GM10847 (cell line): ENCODE results near the gene ATRNL1.

ENCODE experiments used
- POLR2A ChIP-seq: IDR thresholded peaks from 2 replicates; pipeline ENCODE4 v1.6.1; 2011; ENCODE audit not compliant: insufficient read length; ENCODE audit errors: extremely low read depth

The ATRNL1 gene

GRCh38 chr10:115883372-115883771, 790.2 kb downstream of the ATRNL1 start:
- no peak for TF ChIP-seq POLR2A

- no peak for TF ChIP-seq POLR2A
Measured at GRCh38 chr10:115884331-115884730, 791.2 kb downstream of the ATRNL1 start.

- no peak for TF ChIP-seq POLR2A
Measured at GRCh38 chr10:115895166-115895565, 802.0 kb downstream of the ATRNL1 start.

GRCh38 chr10:115898242-115898641, 805.1 kb downstream of the ATRNL1 start:
- no peak for TF ChIP-seq POLR2A

DNA sequence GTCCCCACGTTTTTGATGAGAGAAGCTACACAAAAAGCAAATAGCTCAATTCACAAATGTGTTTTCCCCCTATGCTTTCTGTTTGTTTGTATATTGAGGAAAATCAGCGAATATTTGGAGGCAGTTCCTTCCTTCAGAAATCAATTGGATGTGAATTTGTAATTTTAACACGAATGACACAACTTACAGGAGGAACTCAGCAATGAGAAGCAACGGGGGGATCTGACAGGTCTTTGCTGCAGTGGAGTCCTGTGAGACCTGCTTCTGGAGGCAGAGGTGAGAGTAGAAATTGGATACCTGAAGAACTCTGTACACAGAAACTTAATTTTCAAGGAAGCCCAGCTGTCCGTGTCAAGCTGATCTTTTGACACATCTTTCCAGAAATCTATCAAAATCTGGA, 809.4 kb downstream of the ATRNL1 start:
- TF ChIP-seq POLR2A: no peak

GRCh38 chr10:115903207-115903606, 810.0 kb downstream of the ATRNL1 start:
- TF ChIP-seq POLR2A: no peak

DNA sequence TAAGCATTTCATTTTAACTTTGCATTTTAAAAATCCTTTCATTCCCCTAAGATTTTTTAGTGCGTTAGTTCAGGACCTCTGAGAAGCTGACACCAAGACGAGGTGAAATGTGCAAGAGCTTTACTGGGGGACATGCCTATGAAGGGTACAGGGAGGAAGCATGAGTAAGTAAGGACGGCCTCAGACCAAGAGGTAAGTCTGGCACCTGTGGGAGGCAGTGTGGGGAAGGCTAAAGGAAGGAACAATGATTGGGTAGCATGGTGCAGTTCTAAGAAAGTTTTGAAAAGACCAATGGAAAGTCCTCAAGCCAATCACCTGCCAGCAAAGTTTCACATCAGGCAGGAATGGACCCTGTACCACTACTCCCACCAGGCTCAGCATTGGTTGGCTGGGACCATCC, 810.7 kb downstream of the ATRNL1 start:
- no peak for TF ChIP-seq POLR2A

DNA sequence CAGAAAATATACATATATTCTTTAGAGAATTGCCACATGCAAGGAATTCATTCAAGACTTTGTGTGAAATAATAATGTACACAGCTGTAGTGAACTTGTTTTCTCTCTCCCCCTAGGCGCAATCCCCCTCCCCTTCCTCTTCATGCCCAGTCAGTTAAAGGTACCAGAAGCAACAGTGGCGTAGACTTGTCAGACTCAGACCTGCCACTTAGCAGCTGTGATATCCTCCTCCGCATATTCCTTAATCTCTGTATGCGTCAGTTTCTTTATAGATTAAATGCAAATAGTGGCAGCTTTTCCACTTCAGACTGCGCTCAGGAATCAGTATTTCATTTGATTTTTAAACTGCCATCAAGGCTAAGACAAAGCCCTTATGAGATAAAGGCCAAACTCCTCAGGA, 815.9 kb downstream of the ATRNL1 start:
- TF ChIP-seq POLR2A: no peak

DNA sequence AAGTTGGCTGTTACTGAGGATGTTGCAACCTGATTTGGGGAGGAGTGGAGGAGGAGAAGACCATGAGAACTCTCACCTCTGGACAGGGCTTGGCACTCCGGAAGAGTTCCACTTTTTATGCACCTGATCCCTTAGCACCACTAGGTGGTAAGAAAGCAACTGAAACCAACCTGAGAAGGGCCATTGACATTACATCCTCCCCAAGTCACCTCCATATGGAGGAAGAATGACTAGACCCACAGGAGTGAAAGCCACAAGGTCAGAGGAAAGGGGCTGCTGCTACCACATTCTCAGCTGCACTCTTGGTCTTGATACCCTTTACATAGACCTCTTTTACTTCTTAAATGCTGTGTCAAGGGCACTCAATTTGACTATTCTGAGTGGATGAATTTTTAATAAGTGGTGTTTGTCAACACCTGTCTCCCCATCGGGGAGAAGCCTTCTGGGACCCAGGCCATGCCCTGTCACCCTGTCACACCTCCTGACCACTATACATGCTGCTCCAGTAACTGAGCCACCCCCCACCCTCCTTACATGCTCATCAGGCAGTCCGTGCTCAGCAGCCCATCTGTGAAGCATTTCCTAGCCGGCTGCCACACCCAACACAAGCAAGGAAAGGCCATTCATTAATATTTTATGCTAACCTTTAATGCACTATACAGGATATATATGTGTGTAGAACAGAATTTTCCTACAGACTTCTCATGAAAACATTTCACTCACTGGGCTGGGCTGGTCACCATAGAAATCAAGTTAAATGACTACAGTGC, 817.0 kb downstream of the ATRNL1 start:
- no peak for TF ChIP-seq POLR2A

DNA sequence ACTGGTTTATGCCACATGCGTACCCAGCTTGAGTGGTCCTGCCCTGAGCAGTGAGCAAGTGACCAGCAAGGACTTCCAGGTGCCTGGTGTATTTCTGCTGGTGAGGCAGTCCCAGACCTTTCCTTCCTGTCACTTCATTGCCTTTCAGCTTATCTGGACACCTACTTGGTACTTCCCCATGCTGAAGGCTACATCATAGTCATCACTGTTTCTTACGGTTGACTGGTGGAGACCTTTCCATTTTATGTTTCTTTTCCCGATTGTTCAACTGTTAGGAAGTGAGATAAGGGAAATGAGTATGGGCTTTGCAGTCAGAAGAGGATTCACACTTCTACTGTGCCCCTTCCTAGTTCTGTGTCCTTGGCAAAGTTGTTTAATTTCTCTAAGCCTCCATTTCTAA, 821.3 kb downstream of the ATRNL1 start:
- TF ChIP-seq POLR2A: no peak

DNA sequence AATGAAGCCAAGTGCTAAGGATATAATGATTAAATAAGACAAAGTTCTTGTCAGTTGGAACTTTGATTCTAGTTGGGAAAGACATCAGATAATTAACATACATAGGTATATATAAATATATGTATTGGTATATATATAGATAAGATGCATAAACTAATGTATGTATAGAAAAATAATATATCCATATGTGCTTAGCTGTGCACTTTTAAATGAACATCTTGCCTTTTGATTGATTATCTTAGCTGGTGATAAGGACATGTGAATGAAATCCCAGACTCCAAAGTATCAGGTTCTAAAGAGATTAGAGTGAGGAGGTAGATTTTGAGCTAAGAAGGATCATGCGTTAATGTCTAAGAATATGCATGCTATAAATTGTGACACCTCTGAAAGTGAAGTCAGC, 822.3 kb downstream of the ATRNL1 start:
- TF ChIP-seq POLR2A: no peak

DNA sequence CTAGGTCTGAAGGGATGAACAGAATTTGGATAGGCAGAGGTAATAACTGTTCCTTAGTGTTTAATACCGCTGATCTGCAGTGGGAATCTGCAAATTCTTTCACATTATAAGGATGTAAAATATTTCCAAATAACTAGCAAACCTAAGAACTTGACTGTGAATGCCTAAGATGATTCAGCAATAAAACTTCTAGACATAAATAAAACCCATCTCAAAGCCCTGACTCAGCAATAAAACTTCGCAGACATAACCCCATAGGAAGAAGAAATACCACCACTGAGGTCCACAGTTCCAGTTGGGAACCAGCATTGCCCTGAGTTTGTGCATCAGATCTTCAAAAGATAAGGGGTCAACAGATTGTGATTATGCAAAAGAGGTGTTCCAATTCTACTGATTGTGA, 825.6 kb downstream of the ATRNL1 start:
- TF ChIP-seq POLR2A: no peak

DNA sequence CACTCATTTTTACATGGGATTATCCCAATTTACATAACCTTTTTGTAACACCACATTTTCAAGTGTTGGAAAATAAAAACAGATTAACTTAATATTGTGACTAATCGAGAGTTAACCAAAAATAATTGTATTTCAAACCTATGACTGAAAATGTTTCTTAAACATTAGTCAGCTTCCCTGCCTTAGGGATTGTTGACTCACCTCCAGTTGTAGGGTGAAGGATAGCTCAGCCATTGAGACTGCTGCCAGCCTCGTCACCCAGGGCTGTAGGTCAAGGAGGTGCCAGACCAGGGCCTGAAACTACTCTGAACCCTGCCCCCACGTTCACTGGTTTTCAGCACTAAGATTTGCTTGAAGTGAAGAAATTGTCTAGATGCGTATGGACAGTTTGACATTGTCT, 828.6 kb downstream of the ATRNL1 start:
- no peak for TF ChIP-seq POLR2A

GRCh38 chr10:115931309-115931708, 838.1 kb downstream of the ATRNL1 start:
- TF ChIP-seq POLR2A: no peak

- TF ChIP-seq POLR2A: no peak
Measured at GRCh38 chr10:115932099-115932498, 838.9 kb downstream of the ATRNL1 start.

DNA sequence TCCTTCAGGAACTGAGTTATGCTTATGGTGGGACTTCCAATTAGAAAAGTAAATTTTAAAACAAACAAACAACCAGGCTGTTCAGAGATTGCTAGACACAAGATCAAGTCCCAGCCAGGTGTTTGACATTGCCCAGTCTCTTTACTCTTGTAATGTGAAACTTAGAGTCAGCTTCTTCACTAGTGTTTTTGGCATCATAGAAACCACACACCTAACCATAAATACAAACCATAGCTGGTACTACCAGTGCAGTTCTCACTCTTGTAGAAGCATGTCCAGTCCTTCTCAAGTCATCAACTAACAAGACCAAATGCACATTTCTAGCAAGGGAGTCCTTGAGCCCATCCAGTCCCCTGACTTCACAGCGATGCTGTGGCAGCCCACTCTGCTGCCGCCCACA, 839.9 kb downstream of the ATRNL1 start:
- TF ChIP-seq POLR2A: no peak

DNA sequence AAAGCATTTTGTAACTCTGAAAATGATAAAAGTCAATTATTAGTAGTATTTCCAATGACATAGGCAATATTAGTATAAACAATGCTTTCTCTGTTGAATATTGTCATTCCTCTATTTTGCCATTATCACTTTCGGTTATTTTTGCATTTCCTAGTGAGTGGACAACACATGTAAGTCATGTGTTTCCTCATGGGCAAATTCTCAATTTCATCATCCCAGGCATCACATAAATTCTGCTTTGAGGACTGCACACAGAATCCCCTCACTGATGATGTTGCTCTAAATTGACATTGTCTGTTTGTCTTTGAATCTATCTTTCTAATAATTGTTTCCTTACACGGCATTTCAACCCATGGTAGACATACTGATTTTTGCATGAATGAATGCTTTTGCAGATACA, 842.6 kb downstream of the ATRNL1 start:
- no peak for TF ChIP-seq POLR2A
